Stimulated activated CD4-positive, alpha-beta T cell treated with anti-CD3 and anti-CD28 coated beads, Interleukin-12 subunit alpha, Interleukin-12 subunit beta, amount 100 ng/mL, for 4 hours (primary cell): Measurements from ENCODE around the gene KRT40.

Experiments
- DNase-seq: peaks from one replicate; pipeline ENCODE4 v3.0.0-alpha.2; 2020

KRT40 gene

GRCh38 chr17:40950176-40950575 lies 34.0 kb downstream of the KRT40 start:
- no peak for DNase-seq

GRCh38 chr17:40949418-40949817 lies 34.7 kb downstream of the KRT40 start:
- no peak for DNase-seq

- DNase-seq = no peak
Observed at GRCh38 chr17:40947929-40948328, 36.2 kb downstream of the KRT40 start.

GRCh38 chr17:40945414-40945813 lies 38.7 kb downstream of the KRT40 start:
- DNase-seq = no peak

- DNase-seq = no peak
Observed at GRCh38 chr17:40944531-40944930, 39.6 kb downstream of the KRT40 start.

- DNase-seq = no peak
Observed at GRCh38 chr17:40942553-40942952, 41.6 kb downstream of the KRT40 start.

GRCh38 chr17:40940266-40940665 lies 43.9 kb downstream of the KRT40 start:
- DNase-seq = no peak

GRCh38 chr17:40938981-40939380 lies 45.1 kb downstream of the KRT40 start:
- no peak for DNase-seq

- no peak for DNase-seq
Observed at GRCh38 chr17:40937384-40937819, 46.7 kb downstream of the KRT40 start, which contains the start of gene KRT23. TSS of gene KRT23 (minus strand) at chr17:40937646. CDS start at chr17:40936603, 1,043 bp downstream.

- no peak for DNase-seq
Observed at GRCh38 chr17:40936976-40937375, 47.1 kb downstream of the KRT40 start.

- DNase-seq = no peak
Observed at GRCh38 chr17:40936437-40936971, 47.6 kb downstream of the KRT40 start.

- DNase-seq = no peak
Observed at GRCh38 chr17:40935624-40936023, 48.5 kb downstream of the KRT40 start.

- DNase-seq = no peak
Observed at GRCh38 chr17:40932608-40933007, 51.5 kb downstream of the KRT40 start.

GRCh38 chr17:40931311-40931710 lies 52.8 kb downstream of the KRT40 start:
- DNase-seq = no peak
